Measurements from ENCODE around the gene DSE.

DSE gene

DNA sequence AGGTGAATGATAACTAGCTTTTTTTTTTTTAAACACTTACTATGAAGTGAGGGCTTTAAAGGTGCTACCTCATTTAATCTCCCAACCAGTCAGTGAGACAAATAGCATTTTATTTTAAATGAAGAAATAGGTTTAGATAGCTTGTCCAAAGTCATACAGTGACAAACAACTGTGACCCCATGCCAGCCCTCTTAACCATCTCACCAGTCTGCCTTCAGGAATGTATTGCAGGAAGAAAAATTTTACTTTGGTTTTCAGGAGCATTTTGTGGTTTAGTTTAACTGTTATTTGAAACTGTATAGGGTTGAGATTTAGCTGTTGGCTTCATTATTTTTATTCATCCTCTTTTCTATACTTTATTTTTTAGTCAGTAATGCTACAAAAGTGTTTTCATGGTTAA, 18.6 kb downstream of the DSE start:
- DNase-seq, result no peak

DNA sequence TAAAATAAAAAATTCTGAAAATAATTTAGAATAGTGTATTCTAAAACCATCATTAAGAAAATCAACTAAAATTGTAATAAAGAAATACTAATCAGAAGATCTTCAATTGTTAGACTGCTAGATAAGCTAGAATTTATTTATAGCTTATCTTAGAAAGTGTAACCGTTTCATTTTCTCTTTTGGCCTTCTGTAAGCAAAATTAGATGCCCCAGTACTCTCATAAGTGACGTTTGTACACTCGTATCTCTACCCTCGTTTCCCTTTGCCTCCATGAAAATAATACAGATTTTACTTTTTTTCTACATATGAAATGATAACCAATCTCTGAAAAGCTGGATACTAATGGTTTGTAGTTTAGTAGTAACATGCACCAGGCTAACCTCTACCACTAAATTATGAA, 19.8 kb downstream of the DSE start:
- no peak for DNase-seq

DNA sequence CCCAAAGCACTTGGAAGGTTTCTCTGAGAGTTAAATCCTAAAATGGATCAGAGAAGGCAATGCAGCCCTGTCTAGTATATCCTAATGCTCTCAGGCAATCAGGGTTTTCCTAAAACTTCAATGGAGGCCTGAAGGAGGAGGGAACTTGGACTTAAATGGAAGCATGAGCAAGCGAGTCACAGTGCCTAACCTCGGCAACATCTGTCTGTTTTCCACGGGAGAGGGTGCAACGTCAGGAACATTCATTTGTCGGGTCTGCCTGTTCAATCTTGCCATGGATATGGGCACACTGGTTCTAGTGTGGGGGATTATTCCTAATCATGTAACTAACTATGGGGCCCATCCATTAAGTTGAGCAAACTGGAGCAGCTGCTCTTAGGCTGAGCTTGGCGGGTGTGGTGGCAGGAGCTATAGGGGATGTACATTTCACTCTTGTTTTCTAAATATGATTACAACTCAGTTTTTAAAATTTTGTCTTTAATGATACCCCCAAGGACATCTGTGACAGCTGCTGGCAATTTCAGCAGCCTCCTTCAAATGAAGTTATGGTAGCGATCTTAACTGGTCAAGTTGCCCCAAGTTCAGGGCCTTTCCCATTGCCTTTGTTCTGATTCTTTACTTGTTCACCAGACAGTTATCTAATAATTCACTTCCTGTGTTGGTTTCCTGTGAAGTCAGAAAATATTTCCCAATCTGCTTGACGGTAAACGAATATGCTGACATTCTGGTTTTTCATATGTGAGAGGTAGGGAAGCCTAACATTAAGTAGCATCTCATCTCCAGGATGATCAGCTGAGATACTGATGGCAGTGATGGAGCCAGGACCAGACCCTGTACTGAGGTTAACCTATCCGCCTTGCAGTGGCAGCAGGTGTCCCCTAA, 21.6 kb downstream of the DSE start:
- DNase-seq, result no peak

GRCh38 chr6:116393430-116393829, 22.7 kb downstream of the DSE start:
- no peak for DNase-seq

- DNase-seq, result no peak
Observed at GRCh38 chr6:116395647-116396046, 24.9 kb downstream of the DSE start.

DNA sequence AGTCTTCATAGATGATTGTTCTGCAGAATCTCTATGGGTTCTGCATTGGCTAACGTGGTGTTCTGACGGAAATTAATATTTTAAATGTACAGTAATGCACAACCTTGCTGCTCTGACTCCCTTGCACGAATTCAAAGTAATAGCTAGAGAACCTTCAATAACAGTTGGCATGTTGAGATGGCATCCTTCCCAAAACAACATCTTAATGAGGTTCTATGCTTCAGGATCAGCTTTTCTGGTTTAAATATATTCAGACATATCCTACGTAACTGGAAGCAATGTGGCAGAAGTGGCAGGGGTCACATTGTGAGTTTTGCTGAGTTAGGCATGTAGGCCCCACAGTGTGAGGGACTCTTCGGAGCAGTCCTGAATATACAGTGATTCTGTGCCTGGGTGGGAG, 25.7 kb downstream of the DSE start:
- DNase-seq, result no peak

GRCh38 chr6:116397914-116398313, 27.2 kb downstream of the DSE start:
- DNase-seq, result no peak

DNA sequence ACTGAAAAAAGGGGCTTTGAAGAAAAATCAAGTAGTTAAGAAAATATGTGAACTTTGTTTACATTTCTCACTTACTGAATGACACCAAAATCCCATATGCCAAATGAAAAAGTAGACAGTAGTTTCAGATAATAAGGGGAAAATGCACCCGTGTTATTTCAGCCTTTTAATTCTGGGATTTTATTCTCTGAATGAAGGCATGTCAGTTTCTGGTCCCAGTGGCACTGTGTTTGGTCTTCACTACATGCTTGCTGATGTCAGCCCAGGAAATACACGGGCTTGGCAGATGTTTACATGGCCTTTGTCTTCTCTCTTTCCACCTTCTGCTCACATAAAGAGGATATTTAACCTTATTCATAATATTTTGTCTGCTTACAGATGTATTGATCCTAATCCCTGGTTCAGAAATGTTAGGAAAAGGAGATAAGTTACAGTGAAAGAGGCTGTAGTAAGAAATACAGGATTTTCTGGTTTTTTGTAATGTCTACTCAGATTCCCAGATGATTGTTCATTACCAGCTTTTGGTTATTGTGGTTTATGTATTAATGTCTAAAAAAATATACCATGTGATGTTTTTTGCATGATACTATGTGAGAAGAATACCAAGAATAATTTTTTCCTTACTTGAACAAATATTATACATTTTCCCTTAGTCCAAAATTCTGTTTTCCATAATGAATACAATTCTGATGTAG, 27.7 kb downstream of the DSE start:
- DNase-seq, result no peak

DNA sequence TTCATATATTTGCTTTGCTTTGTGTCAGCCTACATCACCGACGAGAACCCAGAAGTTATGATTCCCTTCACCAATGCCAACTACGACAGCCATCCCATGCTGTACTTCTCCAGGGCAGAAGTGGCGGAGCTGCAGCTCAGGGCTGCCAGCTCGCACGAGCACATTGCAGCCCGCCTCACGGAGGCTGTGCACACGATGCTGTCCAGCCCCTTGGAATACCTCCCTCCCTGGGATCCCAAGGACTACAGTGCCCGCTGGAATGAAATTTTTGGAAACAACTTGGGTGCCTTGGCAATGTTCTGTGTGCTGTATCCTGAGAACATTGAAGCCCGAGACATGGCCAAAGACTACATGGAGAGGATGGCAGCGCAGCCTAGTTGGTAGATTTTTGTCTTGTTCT, 28.5 kb downstream of the DSE start:
- no peak for DNase-seq

DNA sequence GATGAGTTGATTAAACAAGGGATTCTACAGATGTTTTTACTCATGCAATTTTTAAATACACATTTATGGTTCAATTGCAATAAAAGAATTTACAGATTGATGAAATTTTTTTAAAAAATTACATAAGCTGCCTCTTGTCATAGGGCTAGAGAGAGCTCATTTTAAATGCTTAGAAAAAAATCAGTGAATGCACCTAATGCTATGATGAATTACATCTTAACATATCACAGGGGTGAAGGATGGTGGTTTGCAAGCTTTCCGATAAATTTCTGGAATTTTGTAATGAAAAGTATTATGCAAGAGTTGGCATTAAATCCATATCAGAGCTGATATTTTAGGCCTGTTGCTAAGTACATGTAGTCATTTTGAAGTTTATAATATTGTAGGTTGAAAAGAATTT, 29.6 kb downstream of the DSE start:
- no peak for DNase-seq

DNA sequence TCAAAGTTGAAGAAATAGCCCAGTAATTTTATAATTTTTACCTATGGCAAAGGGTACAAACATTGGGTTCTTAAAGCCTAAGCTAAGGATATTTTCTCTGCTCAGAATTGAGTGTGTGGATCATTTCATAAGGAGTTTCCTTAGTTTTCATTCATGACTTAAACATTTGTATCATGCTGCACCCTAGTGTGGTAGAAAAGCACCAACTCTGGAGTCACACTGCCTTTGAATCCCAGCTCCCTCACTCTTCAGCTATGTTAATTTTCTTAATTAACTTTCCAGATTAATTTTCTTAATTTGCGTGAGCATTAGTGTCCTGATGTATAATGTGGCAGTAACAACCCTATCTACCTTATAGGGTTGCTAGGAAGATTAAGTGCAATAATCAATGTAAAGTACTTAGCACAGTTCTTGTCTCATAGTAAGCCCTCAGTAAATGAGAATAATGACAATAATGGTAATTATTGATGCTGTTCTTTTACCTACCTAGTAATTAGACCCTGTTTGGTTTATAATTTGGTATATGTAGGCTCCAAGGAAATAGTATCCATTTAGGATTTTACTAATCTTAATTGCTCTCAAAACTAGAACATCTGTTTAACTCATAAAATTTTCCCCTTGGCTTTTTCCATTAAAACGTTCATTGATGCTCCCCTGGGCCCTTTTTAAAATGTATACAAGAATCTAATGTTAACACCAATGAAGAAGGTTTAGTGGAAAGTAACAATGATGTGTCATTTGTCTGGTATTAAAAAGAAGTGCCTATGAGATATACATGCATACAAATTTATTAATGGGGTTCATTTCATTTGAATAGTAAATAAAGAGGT, 31.6 kb downstream of the DSE start:
- no peak for DNase-seq

DNA sequence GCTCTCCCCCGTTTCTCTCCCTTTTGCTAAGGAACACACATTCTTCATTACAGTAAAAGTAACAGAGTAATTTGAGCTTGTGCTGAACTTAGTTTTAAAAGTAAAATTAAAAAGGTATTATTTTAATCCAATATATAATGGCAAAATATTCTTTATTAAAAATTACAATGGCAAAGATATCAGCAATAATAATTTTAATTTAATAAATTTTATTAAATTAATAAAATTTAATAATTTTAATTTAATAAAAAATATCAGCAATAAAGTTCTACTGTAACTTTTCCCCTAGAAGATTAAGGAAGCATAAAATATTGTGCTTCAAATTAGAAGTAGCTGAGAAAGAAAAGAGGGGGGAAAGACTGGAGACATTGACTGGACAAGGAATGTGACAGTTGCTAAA, 32.5 kb downstream of the DSE start:
- no peak for DNase-seq

DNA sequence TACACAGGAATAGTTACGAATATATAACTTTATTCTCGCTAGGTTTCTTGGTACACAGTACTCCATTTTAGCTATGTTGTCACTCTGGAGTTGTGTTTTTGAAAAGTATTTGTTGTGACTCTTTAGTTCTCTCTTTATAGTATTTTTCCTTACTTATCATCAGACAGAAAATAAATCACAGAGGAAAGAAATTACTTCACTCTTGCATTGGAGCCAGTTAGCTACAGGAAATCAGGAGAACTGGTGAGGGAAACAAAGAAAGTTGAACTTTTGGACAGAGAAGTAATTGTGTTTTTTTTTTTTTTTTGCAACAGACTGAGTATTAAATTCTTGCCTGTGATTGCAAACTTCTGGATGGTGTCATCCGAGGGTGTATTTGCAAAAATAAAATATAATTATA, 33.9 kb downstream of the DSE start:
- no peak for DNase-seq

DNA sequence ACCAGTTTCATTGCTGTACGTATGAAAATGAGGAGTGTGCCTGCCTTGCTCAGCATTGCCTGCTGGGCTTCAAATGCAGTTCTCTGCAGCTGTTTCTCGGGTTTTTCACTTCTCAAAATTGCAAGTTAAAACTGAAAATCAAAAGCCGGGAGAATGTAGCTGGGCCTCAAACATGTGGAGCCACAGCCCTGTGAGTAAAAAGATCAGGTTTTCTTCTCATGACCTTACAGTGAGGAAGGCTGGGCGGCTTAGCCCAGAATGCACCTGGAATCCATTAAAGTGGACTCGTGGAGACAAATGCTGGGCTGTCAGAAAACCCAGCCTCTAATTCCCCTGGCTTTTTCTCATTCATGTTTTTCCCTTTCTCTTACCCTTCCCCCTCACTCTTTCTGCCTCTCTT, 34.4 kb downstream of the DSE start:
- no peak for DNase-seq

GRCh38 chr6:116405652-116406356, 35.1 kb downstream of the DSE start:
- DNase-seq, result no peak

DNA sequence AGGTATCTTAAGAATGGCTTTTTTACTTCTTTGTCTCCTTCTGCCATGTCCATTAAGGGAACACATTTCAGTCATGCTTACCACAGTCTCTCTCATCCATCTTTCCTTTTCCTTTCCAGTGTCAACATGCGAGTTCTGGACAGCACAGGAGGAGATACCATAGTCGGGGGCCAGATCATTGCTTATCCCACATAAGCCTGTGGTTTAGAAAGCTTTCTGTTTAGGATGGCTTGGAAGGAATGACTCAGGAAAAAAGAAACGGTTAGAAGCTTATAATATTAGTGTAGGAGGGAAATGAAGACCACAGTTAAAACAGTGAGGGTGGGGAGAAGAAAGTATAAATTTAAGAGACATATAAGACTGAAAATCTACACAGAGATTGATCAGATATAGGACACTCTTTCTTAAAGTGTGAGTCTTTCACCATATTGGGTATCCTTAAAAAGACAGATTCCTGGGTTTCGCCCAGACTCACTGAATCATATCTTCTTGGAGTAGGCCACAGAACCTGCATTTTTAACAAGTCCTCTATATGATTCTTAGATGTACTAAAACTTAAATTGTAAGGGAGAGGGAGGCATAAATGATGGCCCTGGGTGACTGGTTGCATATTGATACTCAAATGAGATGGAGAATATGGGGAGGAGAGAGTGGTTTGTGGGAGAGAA, 36.1 kb downstream of the DSE start:
- DNase-seq, result no peak

DNA sequence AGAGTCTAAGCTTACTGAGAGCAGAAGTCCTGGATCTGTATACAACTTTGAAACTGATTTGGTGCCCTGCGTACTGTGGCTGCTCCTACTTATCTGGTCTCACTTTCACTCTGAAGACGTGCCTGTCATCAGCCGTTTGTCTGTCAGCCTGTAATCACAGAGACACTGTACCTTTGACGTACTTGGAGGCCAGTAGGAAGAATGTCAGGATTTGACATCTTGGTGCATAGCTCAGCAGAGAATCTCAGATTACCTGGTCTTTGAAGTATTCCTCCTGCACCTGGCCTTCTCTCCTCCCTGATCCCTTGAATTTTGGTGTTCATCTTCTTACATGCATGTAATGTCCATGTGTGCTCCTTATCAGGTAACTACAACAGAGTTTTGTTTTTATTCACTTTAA, 37.7 kb downstream of the DSE start:
- no peak for DNase-seq

DNA sequence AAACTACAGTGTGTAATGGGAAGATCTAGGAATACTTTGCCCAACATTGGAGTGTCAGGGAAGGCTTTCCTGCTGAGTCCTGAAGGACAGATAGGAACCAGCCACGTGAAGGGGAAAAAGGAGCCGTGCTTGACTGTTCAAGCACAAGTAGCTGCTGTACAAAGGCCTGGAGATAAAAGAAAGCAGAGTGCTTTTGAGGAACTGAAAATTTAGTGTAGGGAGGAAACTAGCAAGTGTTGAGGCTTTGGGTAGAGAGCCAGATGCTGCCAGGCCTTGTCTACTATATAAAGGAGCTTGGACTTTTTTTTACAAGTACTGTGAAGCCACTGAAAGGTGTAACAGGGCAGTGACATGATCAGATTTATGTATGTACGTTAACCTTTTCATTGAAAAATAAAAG, 39.0 kb downstream of the DSE start:
- DNase-seq, result no peak

GRCh38 chr6:116411284-116411623, 40.5 kb downstream of the DSE start:
- DNase-seq, result no peak

DNA sequence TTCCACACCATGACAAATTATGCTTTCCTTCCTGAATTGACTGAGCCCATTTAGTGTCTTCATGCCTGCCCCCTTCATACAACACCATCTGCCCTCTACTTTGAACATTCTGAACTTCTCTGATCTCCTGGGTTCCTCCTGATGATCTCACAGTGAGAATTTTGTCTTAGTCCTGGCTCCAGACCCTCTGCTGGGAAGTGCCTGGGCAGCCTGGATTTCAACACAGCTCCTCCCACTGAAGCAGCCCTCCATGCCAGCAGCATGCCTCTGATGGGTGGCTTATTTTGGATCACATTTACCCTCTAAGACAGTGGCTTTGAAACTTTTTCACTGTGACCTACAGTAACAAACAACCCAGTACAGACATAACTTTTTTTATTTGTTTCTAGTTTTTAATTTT, 41.5 kb downstream of the DSE start:
- no peak for DNase-seq

GRCh38 chr6:116413357-116413756, 42.6 kb downstream of the DSE start:
- DNase-seq, result no peak

- no peak for DNase-seq
Observed at GRCh38 chr6:116417661-116418060, 46.9 kb downstream of the DSE start.

All from activated naive CD4-positive, alpha-beta T cell (primary cell).